Erythroblast (primary cell): ENCODE measurements around the gene ERVFRD-1.

Experiments
- GATA1 ChIP-seq: IDR thresholded peaks from 2 replicates; pipeline ENCODE4 v1.6.1; 2011; ENCODE audit warnings: low read depth, mild to moderate bottlenecking, control low read depth, low read length, moderate library complexity
- POLR2A ChIP-seq: IDR thresholded peaks from 2 replicates; pipeline ENCODE4 v1.6.1; 2011; ENCODE audit warnings: mild to moderate bottlenecking, low read length

GRCh38 chr6:11072101-11072500 is 39.4 kb downstream of the ERVFRD-1 start:
- TF ChIP-seq POLR2A: no peak
- no peak for TF ChIP-seq GATA1
